OCI-LY3 (cell line): ENCODE measurements around the gene GHRHR.

Experiments used
- H2AFZ ChIP-seq: fragments of 200-600, 300-600 bp; shearing (Covaris generic); 2 replicates; pipeline ENCODE4 v1.6.0; 2014; ENCODE audit warnings: antibody characterized with exemption, low read depth, low read length
- H3K27ac ChIP-seq: fragments of 200-600, 300-600 bp; sonication (generic); 2 replicates; pipeline ENCODE4 v1.5.1; 2014; ENCODE audit warnings: mild to moderate bottlenecking, low read length, moderate library complexity, mixed read lengths
- H3K27me3 ChIP-seq: fragments of 200-600, 300-600 bp; sonication (generic); 2 replicates; pipeline ENCODE4 v1.6.1; 2014; ENCODE audit warnings: low read depth, low read length, mixed read lengths
- H3K36me3 ChIP-seq: fragments of 200-600, 300-600 bp; sonication (generic); replicated peaks from 2 replicates; pipeline ENCODE3; 2014; ENCODE audit warnings: low read depth, low read length, mixed read lengths
- H3K4me1 ChIP-seq: fragments of 300-600, 200-600 bp; sonication (generic); 2 replicates; pipeline ENCODE4 v1.6.1; 2014; ENCODE audit warnings: low read length, mixed read lengths
- H3K4me2 ChIP-seq: fragments of 200-600, 300-600 bp; sonication (generic); 2 replicates; pipeline ENCODE4 v1.6.1; 2014; ENCODE audit warnings: low read length, mixed read lengths
- H3K4me3 ChIP-seq: fragments of 300-600, 200-600 bp; sonication (generic); 2 replicates; pipeline ENCODE4 v1.5.1; 2014; ENCODE audit warnings: antibody characterized with exemption, mild to moderate bottlenecking, low read length, moderate library complexity
- H3K79me2 ChIP-seq: fragments of 300-600, 200-600 bp; shearing (Covaris generic); 2 replicates; pipeline ENCODE4 v1.6.1; 2014; ENCODE audit warnings: mild to moderate bottlenecking, low read length, mixed read lengths
- H3K9ac ChIP-seq: fragments of 300-600, 200-600 bp; shearing (Covaris generic); 2 replicates; pipeline ENCODE4 v1.6.0; 2014; ENCODE audit warnings: mild to moderate bottlenecking, low read length, moderate library complexity
- H3K9me3 ChIP-seq: fragments of 200-600, 300-600 bp; shearing (Covaris generic); 2 replicates; pipeline ENCODE4 v1.6.1; 2014; ENCODE audit warnings: low read length, mixed read lengths; ENCODE audit not compliant: insufficient read depth
- H4K20me1 ChIP-seq: fragments of 200-600, 300-600 bp; sonication (generic); 2 replicates; pipeline ENCODE4 v1.6.1; 2016; ENCODE audit warnings: low read length, mixed read lengths; ENCODE audit not compliant: insufficient read depth
- CTCF ChIP-seq: fragments of 200-600, 300-600 bp; sonication (generic); IDR thresholded peaks from 2 replicates; pipeline ENCODE4 v1.5.1; 2014; ENCODE audit warnings: antibody characterized with exemption, low read length, low read depth
- EZH2phosphoT487 ChIP-seq: fragments of 200-600 bp; shearing (Covaris generic); IDR thresholded peaks from 2 replicates; pipeline ENCODE4 v1.6.1; 2018; ENCODE audit warnings: antibody characterized with exemption, mixed run types, low read depth

The GHRHR gene

GRCh38 chr7:30931929-30932540 is 31.7 kb upstream of the GHRHR start:
- Histone ChIP-seq H3K27ac (no peak overlapping the region), H3K27me3 (no peaks in the 10 kb centered on the region), H3K79me2 (no peaks in the 10 kb centered on the region), H3K36me3 (no peaks in the 10 kb centered on the region), H3K4me1 (no peaks in the 10 kb centered on the region), H3K4me2 (no peak overlapping the region), H2AFZ (no peak overlapping the region), H3K9ac (no peak overlapping the region), H3K4me3 (no peak overlapping the region), H4K20me1 (no peaks in the 10 kb centered on the region), H3K9me3 (no peaks in the 10 kb centered on the region)
- TF ChIP-seq CTCF (no peak), EZH2phosphoT487 (no peak)

GRCh38 chr7:30932562-30932961 is 31.2 kb upstream of the GHRHR start:
- no peak overlapping the region for H3K9ac ChIP-seq
- no peaks in the 10 kb centered on the region for H4K20me1 ChIP-seq
- no peaks in the 10 kb centered on the region for H3K79me2 ChIP-seq
- H3K27ac ChIP-seq = no peak overlapping the region
- no peak overlapping the region for H3K4me3 ChIP-seq
- H3K27me3 ChIP-seq = no peaks in the 10 kb centered on the region
- H3K9me3 ChIP-seq = no peaks in the 10 kb centered on the region
- no peak for TF ChIP-seq EZH2phosphoT487
- TF ChIP-seq CTCF = no peak
- no peak overlapping the region for H2AFZ ChIP-seq
- no peak overlapping the region for H3K4me2 ChIP-seq
- H3K4me1 ChIP-seq = no peaks in the 10 kb centered on the region
- H3K36me3 ChIP-seq = no peaks in the 10 kb centered on the region

GRCh38 chr7:30933124-30933974 is 30.4 kb upstream of the GHRHR start:
- no peak overlapping the region for H3K27ac ChIP-seq
- H4K20me1 ChIP-seq = no peaks in the 10 kb centered on the region
- no peaks in the 10 kb centered on the region for H3K79me2 ChIP-seq
- no peak overlapping the region for H3K4me3 ChIP-seq
- no peak overlapping the region for H3K9ac ChIP-seq
- no peaks in the 10 kb centered on the region for H3K36me3 ChIP-seq
- H2AFZ ChIP-seq = no peak overlapping the region
- TF ChIP-seq CTCF (no peak), EZH2phosphoT487 (no peak)
- no peaks in the 10 kb centered on the region for H3K4me1 ChIP-seq
- no peaks in the 10 kb centered on the region for H3K9me3 ChIP-seq
- H3K27me3 ChIP-seq = no peaks in the 10 kb centered on the region
- H3K4me2 ChIP-seq = no peak overlapping the region

- Histone ChIP-seq H3K27me3 (peaks cover 2% of the 10 kb centered on the region; the same call in 1 of the 2 replicates), H2AFZ (no peak overlapping the region), H3K9ac (no peak overlapping the region), H3K27ac (no peak overlapping the region), H3K9me3 (no peaks in the 10 kb centered on the region), H3K4me2 (no peak overlapping the region), H4K20me1 (no peaks in the 10 kb centered on the region), H3K36me3 (no peaks in the 10 kb centered on the region), H3K79me2 (no peaks in the 10 kb centered on the region), H3K4me3 (no peak overlapping the region), H3K4me1 (no peaks in the 10 kb centered on the region)
- TF ChIP-seq EZH2phosphoT487 (no peak), CTCF (no peak)
These were observed 29.5 kb upstream of the GHRHR start for GRCh38 chr7:30934225-30934624.
